Transverse colon (tissue), 4 donors: Measurements from ENCODE around the gene MYRIP. TPM values are rescaled to one million over a fixed set of nuclear protein-coding genes. Genes with fewer than 3 reads are reported as not detected.

Source experiments
- DNase-seq: peaks from one replicate; pipeline ENCODE4 v3.0.0-alpha.2; 2019
- H3K27ac ChIP-seq, 4 donors: fragments of 200-600 bp; sonication (generic); 2 replicates each; pipeline ENCODE4 v1.5.1; 2016 to 2018; ENCODE audit warnings: inconsistent platforms in 4 of 4
- H3K27me3 ChIP-seq: fragments of 200-600 bp; sonication (generic); 2 replicates; pipeline ENCODE4 v1.5.1; 2017; ENCODE audit warnings: inconsistent platforms
- H3K36me3 ChIP-seq, 4 donors: fragments of 200-600 bp; sonication (generic); 2 replicates each; pipeline ENCODE4 v1.5.1; 2017 to 2019; ENCODE audit warnings: inconsistent platforms in 4 of 4
- H3K4me1 ChIP-seq, 4 donors: fragments of 200-600 bp; sonication (generic); 2 replicates each; pipeline ENCODE4 v1.5.1; 2017 to 2020; ENCODE audit warnings: inconsistent platforms in 4 of 4
- H3K4me3 ChIP-seq, 4 donors: fragments of 200-600 bp; sonication (generic); 1 replicate in 1 of 4; 2 replicates in 3 of 4; pipeline versions ENCODE4 v1.5.1 to v1.6.1; 2017 to 2019; ENCODE audit warnings: inconsistent platforms in 4 of 4
- H3K9me3 ChIP-seq, 2 donors: fragments of 200-600 bp; sonication (generic); 2 replicates each; pipeline ENCODE4 v1.5.1; 2017 to 2019; ENCODE audit warnings: inconsistent platforms in 2 of 2
- CTCF ChIP-seq, 5 experiments: fragments of 200-600 bp in 3 of 5; fragments of 450-650 bp in 2 of 5; sonication (generic) in 3 of 5; IDR thresholded peaks; 1 replicate in 2 of 5; 2 replicates in 3 of 5; pipeline ENCODE4 v1.5.1; 2016 to 2017; ENCODE audit warnings: antibody characterized with exemption in 5 of 5, inconsistent platforms in 3 of 5, mild to moderate bottlenecking in 2 of 5, moderate library complexity in 1 of 5
- EP300 ChIP-seq: sonication (generic); formaldehyde crosslinking; IDR thresholded peaks from one replicate; pipeline ENCODE4 v1.6.1; 2017; ENCODE audit warnings: antibody characterized with exemption, low read depth
- POLR2A ChIP-seq: fragments of 450-650 bp; IDR thresholded peaks from one replicate; pipeline ENCODE4 v1.6.1; 2016; ENCODE audit warnings: antibody characterized with exemption, mild to moderate bottlenecking, moderate library complexity
- POLR2AphosphoS5 ChIP-seq, 3 donors: sonication (generic); formaldehyde crosslinking; IDR thresholded peaks; one replicate each; pipeline ENCODE4 v1.6.1; 2016; ENCODE audit warnings: antibody characterized with exemption in 3 of 3
- WGBS, 2 donors: methylation state at CpG; one replicate each; pipeline ENCODE4 v1.1.5; 2018; ENCODE audit warnings: low coverage in 1 of 2; 5-methylcytosine and 5-hydroxymethylcytosine counted together
- in situ Hi-C, 4 donors: fragments of 200-750 bp; cut with MboI; loops; one replicate each; pipeline versions ENCODE4 v1.15.0 to v1.15.1; 2017; ENCODE audit warnings: low sequenced_read_pairs in 3 of 4, low pct_ligation_motif_present in 1 of 4, low pct_unique_long_range_greater_than_20kb in 1 of 4
- intact Hi-C: fragments of 100-400 bp; cut with DNase I; formaldehyde crosslinking; loops from one replicate; pipeline ENCODE4 v1.15.1; 2023; ENCODE audit warnings: low total_unique reads
- total RNA-seq, 4 donors: library from RNA; depleted of rRNA; stranded (reverse); fragments of >200 nt; gene quantifications; one replicate each; pipeline ENCODE4 v1.1.0, GENCODE V29; 2016

Gene MYRIP
- total RNA-seq, 4 donors from 2014 or later: 2.6 to 19.7 (median 5.4) TPM

GRCh38 chr3:40103829-40104228 lies 294.4 kb downstream of the MYRIP start:
- Histone ChIP-seq H3K9me3 (peaks cover 0 to 5% of the 10 kb centered on the region in 2 donors), H3K27ac (no peak overlapping the region), H3K36me3 (no peaks in the 10 kb centered on the region), H3K4me3 (no peak overlapping the region), H3K27me3 (no peaks in the 10 kb centered on the region), H3K4me1 (no peaks in the 10 kb centered on the region)
- intact Hi-C loops: no loop called here
- TF ChIP-seq POLR2AphosphoS5 (IDR thresholded peaks at IDR 0.05) (no peak), EP300 (no peak), CTCF (IDR thresholded peaks at IDR 0.05) (no peak), POLR2A (no peak)
- in situ Hi-C loops: no loop called here
- no peak for DNase-seq

- Histone ChIP-seq H3K36me3 (no peaks in the 10 kb centered on the region), H3K9me3 (peaks cover 0 to 5% of the 10 kb centered on the region in 2 donors), H3K27me3 (no peaks in the 10 kb centered on the region), H3K4me3 (no peak overlapping the region), H3K27ac (no peak overlapping the region), H3K4me1 (no peaks in the 10 kb centered on the region)
- no peak for DNase-seq
- WGBS, 2 donors: 81 to 84% methylated on average over 4 of the region's 4 CpGs
- no peak for TF ChIP-seq CTCF (IDR thresholded peaks at IDR 0.05)
- TF ChIP-seq POLR2AphosphoS5 (IDR thresholded peaks at IDR 0.05): no peak
- no peak for TF ChIP-seq EP300
- TF ChIP-seq POLR2A: no peak
- intact Hi-C loops (no loop called here), in situ Hi-C loops (no loop called here)
These were observed 295.0 kb downstream of the MYRIP start for GRCh38 chr3:40104441-40104840.

GRCh38 chr3:40108643-40109042 lies 299.2 kb downstream of the MYRIP start:
- TF ChIP-seq POLR2AphosphoS5 (IDR thresholded peaks at IDR 0.05): no peak
- TF ChIP-seq EP300: no peak
- no peak for TF ChIP-seq CTCF (IDR thresholded peaks at IDR 0.05)
- no peak for TF ChIP-seq POLR2A
- Histone ChIP-seq H3K9me3 (no peaks in the 10 kb centered on the region), H3K36me3 (no peaks in the 10 kb centered on the region), H3K4me1 (no peaks in the 10 kb centered on the region), H3K27ac (no peak overlapping the region), H3K27me3 (no peaks in the 10 kb centered on the region), H3K4me3 (no peak overlapping the region)
- DNase-seq: no peak
- WGBS, 2 donors: 88 to 95% methylated on average over 1 of the region's 1 CpG
- in situ Hi-C loops: no loop called here
- intact Hi-C loops: no loop called here

GRCh38 chr3:40109641-40110490 lies 300.5 kb downstream of the MYRIP start:
- intact Hi-C loops: no loop called here
- Histone ChIP-seq H3K27me3 (no peaks in the 10 kb centered on the region), H3K36me3 (no peaks in the 10 kb centered on the region), H3K4me1 (no peaks in the 10 kb centered on the region), H3K27ac (no peak overlapping the region), H3K9me3 (no peaks in the 10 kb centered on the region), H3K4me3 (no peak overlapping the region)
- TF ChIP-seq POLR2A: no peak
- TF ChIP-seq EP300: no peak
- no peak for TF ChIP-seq POLR2AphosphoS5 (IDR thresholded peaks at IDR 0.05)
- no peak for TF ChIP-seq CTCF (IDR thresholded peaks at IDR 0.05)
- in situ Hi-C loops: no loop called here
- DNase-seq: no peak
